ENCODE measurements around the gene SLC25A21.

SLC25A21 gene

GRCh38 chr14:36974985-36975384 is 197.4 kb downstream of the SLC25A21 start:
- no peak overlapping the region for H3K4me3 ChIP-seq (replicated peaks; ENCODE audit: low read depth, low read length)
- no peak for TF ChIP-seq CTCF (IDR thresholded peaks at IDR 0.05; ENCODE audit: insufficient read depth, low read length, poor library complexity, severe bottlenecking)
- no peak for DNase-seq (ENCODE audit: extremely low read depth, insufficient read length)
- H3K27me3 ChIP-seq (replicated peaks; ENCODE audit: control insufficient read depth, insufficient read depth, low read length) = no peaks in the 10 kb centered on the region
- H3K36me3 ChIP-seq (ENCODE audit: control insufficient read depth, insufficient read depth, low read length) = no peaks in the 10 kb centered on the region

- Histone ChIP-seq H3K27me3 (replicated peaks; ENCODE audit: control insufficient read depth, insufficient read depth, low read length) (no peaks in the 10 kb centered on the region), H3K4me3 (replicated peaks; ENCODE audit: low read depth, low read length) (no peak overlapping the region), H3K36me3 (ENCODE audit: control insufficient read depth, insufficient read depth, low read length) (no peaks in the 10 kb centered on the region)
- no peak for DNase-seq (ENCODE audit: extremely low read depth, insufficient read length)
- TF ChIP-seq CTCF (IDR thresholded peaks at IDR 0.05; ENCODE audit: insufficient read depth, low read length, poor library complexity, severe bottlenecking) = no peak
Observed at GRCh38 chr14:36973806-36974442, 198.5 kb downstream of the SLC25A21 start.

DNA sequence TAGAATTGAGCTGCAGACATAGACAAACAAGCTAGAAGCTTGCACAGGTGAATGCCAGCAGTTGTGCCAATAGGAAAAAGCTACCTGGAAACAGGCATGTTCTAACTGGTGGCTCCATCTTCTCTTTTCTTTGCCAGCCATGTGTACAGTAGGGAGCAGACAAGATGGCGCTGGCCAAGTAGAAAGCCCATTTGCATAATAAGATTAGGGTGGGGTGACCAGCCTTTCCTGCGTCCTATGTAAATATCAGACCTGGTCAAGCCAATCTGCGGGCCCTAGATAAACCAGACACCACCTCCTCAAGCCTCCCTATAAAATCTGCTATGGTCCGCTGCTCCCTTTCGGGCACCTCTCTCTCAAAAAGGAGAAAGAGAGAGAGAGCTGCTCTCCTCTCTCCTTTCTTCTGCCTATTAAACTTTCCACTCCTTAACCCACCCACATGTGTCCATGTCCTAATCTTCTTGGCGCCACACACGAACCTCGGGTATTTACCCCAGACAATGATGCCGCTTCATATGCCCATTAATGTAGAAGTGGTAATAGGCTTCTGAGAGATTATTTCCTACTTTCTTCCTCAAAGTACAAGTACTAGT is 201.0 kb downstream of the SLC25A21 start:
- H3K36me3 ChIP-seq (ENCODE audit: control insufficient read depth, insufficient read depth, low read length) = no peaks in the 10 kb centered on the region
- H3K4me3 ChIP-seq (replicated peaks; ENCODE audit: low read depth, low read length) = no peak overlapping the region
- H3K27me3 ChIP-seq (replicated peaks; ENCODE audit: control insufficient read depth, insufficient read depth, low read length) = no peaks in the 10 kb centered on the region
- DNase-seq (ENCODE audit: extremely low read depth, insufficient read length) = no peak
- TF ChIP-seq CTCF (IDR thresholded peaks at IDR 0.05; ENCODE audit: insufficient read depth, low read length, poor library complexity, severe bottlenecking) = no peak

DNA sequence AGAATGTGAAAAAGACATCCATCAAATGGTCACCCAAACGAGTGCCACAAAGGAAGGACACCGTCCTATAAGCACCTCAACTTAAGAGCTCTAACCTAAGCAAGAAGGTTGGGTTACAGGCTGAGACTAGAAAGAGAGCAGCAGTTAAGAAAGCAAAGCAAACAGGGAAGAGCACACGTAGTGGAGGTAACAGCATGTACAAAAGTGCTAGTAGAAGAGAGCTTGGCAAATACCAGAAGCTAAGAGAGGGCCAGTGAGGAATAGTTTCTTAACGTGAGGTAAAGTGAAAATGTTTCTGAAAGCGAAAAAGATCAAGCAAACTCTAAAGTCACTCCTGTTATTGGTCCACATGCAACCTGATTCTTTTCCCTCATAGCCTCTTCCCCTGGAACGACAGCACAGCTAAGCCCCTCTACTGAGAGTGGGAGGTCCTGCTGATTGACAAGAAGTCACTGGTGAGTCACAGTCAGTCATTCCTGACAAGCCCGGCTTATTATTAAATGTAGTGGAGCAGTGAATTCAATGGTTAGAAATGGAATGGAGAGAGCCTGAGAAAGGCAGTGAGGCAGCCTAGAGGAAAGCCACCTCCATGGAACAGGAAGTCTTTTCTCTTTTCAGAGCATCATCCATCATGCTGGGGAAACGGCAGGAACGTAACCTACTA is 204.4 kb downstream of the SLC25A21 start:
- no peak for DNase-seq (ENCODE audit: extremely low read depth, insufficient read length)
- TF ChIP-seq CTCF (IDR thresholded peaks at IDR 0.05; ENCODE audit: insufficient read depth, low read length, poor library complexity, severe bottlenecking) = no peak
- Histone ChIP-seq H3K4me3 (replicated peaks; ENCODE audit: low read depth, low read length) (no peak overlapping the region), H3K27me3 (replicated peaks; ENCODE audit: control insufficient read depth, insufficient read depth, low read length) (no peaks in the 10 kb centered on the region), H3K36me3 (ENCODE audit: control insufficient read depth, insufficient read depth, low read length) (no peaks in the 10 kb centered on the region)

DNA sequence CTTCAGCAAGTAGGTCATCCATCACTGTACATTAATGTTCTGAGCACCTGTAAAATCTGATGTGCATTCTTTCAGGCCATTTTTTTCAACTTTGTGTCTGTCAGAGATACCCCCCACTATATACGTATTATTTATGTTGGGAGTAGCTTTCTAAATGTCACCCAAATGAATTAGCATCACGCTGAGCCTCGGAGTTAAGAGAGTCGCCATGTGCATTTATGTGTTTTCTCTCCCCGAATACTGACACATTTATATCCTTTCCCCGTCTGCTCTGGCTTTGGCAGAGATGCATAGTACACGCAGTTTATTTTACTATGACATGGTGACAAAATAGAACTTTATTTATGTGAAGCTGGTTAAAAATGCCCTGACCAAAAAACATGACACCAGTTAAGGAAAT is 216.4 kb downstream of the SLC25A21 start:
- H3K27me3 ChIP-seq (replicated peaks; ENCODE audit: control insufficient read depth, insufficient read depth, low read length) = no peaks in the 10 kb centered on the region
- no peak overlapping the region for H3K4me3 ChIP-seq (replicated peaks; ENCODE audit: low read depth, low read length)
- TF ChIP-seq CTCF (IDR thresholded peaks at IDR 0.05; ENCODE audit: insufficient read depth, low read length, poor library complexity, severe bottlenecking) = no peak
- H3K36me3 ChIP-seq (ENCODE audit: control insufficient read depth, insufficient read depth, low read length) = no peaks in the 10 kb centered on the region
- DNase-seq (ENCODE audit: extremely low read depth, insufficient read length) = no peak
